ENCODE results near the gene LRRC52.

LRRC52 gene

DNA sequence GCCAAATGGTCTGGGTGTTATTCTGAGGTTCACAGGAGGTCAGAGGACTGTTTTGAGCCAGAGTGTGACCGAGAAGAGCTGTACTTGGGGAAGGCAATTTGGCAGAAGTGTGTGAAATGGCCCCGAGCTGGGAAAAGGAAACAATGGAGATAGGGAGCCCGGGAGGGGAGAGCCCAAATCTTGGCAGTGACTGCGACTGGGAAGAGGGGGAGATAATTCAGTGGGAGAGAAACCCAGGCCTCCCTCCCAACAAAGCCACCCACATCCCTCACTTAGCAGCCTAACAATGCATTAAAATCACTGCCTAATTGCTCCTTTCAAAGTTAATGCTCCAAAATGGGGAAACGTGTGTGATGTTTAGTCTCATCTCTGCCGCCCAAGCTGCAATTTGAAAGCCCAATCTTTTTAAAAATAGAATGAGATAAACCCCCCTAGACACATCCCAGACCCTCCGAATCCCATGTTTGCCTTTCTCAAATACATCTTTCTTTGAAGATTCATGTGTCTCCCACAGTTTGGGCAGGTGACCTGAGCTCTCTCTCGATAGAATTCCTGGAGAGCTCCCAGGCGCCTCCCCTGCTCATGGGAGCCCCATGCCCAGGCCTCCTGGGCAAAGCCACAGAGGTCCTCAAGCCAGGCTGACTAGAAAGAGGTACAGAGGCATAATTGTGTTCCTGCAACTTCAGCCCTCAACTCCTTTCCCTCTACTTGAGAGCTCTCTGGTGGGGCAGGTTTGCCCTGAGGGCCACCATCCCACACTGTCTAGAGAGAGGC, 17.3 kb downstream of the LRRC52 start:
- H3K79me2 ChIP-seq (ENCODE audit: insufficient read depth, low read length): no peaks in the 10 kb centered on the region
- TF ChIP-seq EZH2phosphoT487 (conservative IDR thresholded peaks at IDR 0.05; ENCODE audit: low read length): no peak
- TF ChIP-seq, protein P1, sequence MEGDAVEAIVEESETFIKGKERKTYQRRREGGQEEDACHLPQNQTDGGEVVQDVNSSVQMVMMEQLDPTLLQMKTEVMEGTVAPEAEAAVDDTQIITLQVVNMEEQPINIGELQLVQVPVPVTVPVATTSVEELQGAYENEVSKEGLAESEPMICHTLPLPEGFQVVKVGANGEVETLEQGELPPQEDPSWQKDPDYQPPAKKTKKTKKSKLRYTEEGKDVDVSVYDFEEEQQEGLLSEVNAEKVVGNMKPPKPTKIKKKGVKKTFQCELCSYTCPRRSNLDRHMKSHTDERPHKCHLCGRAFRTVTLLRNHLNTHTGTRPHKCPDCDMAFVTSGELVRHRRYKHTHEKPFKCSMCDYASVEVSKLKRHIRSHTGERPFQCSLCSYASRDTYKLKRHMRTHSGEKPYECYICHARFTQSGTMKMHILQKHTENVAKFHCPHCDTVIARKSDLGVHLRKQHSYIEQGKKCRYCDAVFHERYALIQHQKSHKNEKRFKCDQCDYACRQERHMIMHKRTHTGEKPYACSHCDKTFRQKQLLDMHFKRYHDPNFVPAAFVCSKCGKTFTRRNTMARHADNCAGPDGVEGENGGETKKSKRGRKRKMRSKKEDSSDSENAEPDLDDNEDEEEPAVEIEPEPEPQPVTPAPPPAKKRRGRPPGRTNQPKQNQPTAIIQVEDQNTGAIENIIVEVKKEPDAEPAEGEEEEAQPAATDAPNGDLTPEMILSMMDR (IDR thresholded peaks at IDR 0.05; ENCODE audit: insufficient read depth, low read length, poor library complexity, severe bottlenecking): no peak

DNA sequence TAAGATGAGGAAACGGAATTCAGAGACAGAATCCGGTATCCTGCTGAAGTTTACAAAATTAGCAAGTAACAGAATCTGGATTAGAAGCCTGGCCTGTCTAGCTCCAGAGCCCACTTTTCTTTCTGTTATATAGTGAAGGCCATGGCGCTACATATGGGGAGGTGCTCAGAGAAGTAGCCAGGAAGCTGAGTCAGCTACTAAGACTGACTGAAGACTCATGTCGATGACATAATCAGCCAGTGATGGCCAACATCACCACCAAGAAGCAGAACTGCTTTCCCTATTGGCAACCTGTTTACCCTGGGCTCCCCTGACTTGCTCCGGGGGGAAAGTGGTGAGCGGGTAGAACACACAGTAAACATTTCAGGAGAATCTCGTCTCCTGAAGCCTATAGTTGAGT, 18.8 kb downstream of the LRRC52 start:
- H3K36me3 ChIP-seq (ENCODE audit: low read length): no peaks in the 10 kb centered on the region
- no peaks in the 10 kb centered on the region for H3K79me2 ChIP-seq (ENCODE audit: insufficient read depth, low read length)
- no peaks in the 10 kb centered on the region for H3F3A ChIP-seq (ENCODE audit: insufficient read depth)
- H3K27me3 ChIP-seq (ENCODE audit: low read length): no peaks in the 10 kb centered on the region
- H4K20me1 ChIP-seq (ENCODE audit: low read depth, low read length): no peaks in the 10 kb centered on the region
- no peak overlapping the region for H2AFZ ChIP-seq (ENCODE audit: low read depth, low read length, severe bottlenecking)
- no peak overlapping the region for H3K27ac ChIP-seq (ENCODE audit: low read depth, low read length)
- H3K4me2 ChIP-seq (ENCODE audit: low read depth, low read length, poor library complexity, severe bottlenecking): no peak overlapping the region
- H3K9ac ChIP-seq (ENCODE audit: low read length): no peak overlapping the region
- TF ChIP-seq, protein P1 (IDR thresholded peaks at IDR 0.05; ENCODE audit: insufficient read depth, low read length, poor library complexity, severe bottlenecking): no peak
- no peak for TF ChIP-seq EZH2phosphoT487 (conservative IDR thresholded peaks at IDR 0.05; ENCODE audit: low read length)
- no peak overlapping the region for H3K4me3 ChIP-seq (ENCODE audit: insufficient read depth, low read length, poor library complexity, severe bottlenecking)
- H3K9me3 ChIP-seq (ENCODE audit: insufficient read depth, low read length): no peaks in the 10 kb centered on the region
- no peaks in the 10 kb centered on the region for H3K9me2 ChIP-seq (replicated peaks; ENCODE audit: insufficient read depth, low read length)

More for the DNA sequence above, 17.3 kb downstream of the LRRC52 start:
- no peaks in the 10 kb centered on the region for H3K9me2 ChIP-seq (replicated peaks; ENCODE audit: insufficient read depth, low read length)
- H3K36me3 ChIP-seq (ENCODE audit: low read length): no peaks in the 10 kb centered on the region
- H4K20me1 ChIP-seq (ENCODE audit: low read depth, low read length): no peaks in the 10 kb centered on the region
- no peaks in the 10 kb centered on the region for H3K27me3 ChIP-seq (ENCODE audit: low read length)
- no peaks in the 10 kb centered on the region for H3K9me3 ChIP-seq (ENCODE audit: insufficient read depth, low read length)
- H3F3A ChIP-seq (ENCODE audit: insufficient read depth): no peaks in the 10 kb centered on the region
- no peak overlapping the region for H3K4me3 ChIP-seq (ENCODE audit: insufficient read depth, low read length, poor library complexity, severe bottlenecking)
- no peak overlapping the region for H3K27ac ChIP-seq (ENCODE audit: low read depth, low read length)
- no peak overlapping the region for H3K9ac ChIP-seq (ENCODE audit: low read length)
- no peak overlapping the region for H2AFZ ChIP-seq (ENCODE audit: low read depth, low read length, severe bottlenecking)
- H3K4me2 ChIP-seq (ENCODE audit: low read depth, low read length, poor library complexity, severe bottlenecking): no peak overlapping the region

DNA sequence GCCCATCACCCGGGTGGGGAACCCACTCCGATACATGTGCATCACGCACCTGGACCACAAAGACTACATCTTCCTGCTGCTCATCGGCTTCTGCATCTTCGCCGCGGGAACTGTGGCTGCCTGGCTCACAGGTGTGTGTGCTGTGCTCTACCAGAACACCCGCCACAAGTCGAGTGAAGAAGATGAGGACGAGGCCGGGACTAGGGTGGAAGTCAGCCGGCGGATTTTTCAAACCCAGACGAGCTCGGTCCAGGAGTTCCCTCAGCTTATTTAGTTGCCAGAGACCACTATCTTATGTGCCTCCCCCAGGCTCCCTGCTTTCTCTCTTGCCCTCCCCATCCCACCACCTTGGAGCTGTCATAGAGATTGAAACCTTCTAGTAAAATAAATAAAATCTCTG, 19.8 kb downstream of the LRRC52 start:
- Histone ChIP-seq H3K4me2 (ENCODE audit: low read depth, low read length, poor library complexity, severe bottlenecking) (no peak overlapping the region), H3K9me3 (ENCODE audit: insufficient read depth, low read length) (no peaks in the 10 kb centered on the region), H3K27ac (ENCODE audit: low read depth, low read length) (no peak overlapping the region), H3F3A (ENCODE audit: insufficient read depth) (no peaks in the 10 kb centered on the region), H2AFZ (ENCODE audit: low read depth, low read length, severe bottlenecking) (no peak overlapping the region), H3K27me3 (ENCODE audit: low read length) (no peaks in the 10 kb centered on the region), H3K9ac (ENCODE audit: low read length) (no peak overlapping the region), H3K36me3 (ENCODE audit: low read length) (no peaks in the 10 kb centered on the region), H3K4me3 (ENCODE audit: insufficient read depth, low read length, poor library complexity, severe bottlenecking) (no peak overlapping the region), H4K20me1 (ENCODE audit: low read depth, low read length) (no peaks in the 10 kb centered on the region), H3K9me2 (replicated peaks; ENCODE audit: insufficient read depth, low read length) (no peaks in the 10 kb centered on the region), H3K79me2 (ENCODE audit: insufficient read depth, low read length) (no peaks in the 10 kb centered on the region)
- no peak for TF ChIP-seq EZH2phosphoT487 (conservative IDR thresholded peaks at IDR 0.05; ENCODE audit: low read length)
- TF ChIP-seq, protein P1 (IDR thresholded peaks at IDR 0.05; ENCODE audit: insufficient read depth, low read length, poor library complexity, severe bottlenecking): no peak
